Purkinje cell (primary cell): ENCODE measurements around the gene POLK. TPM values are rescaled to one million over a fixed set of nuclear protein-coding genes. Genes with fewer than 3 reads are reported as not detected.

Experiments used
- polyA plus RNA-seq: library from polyadenylated mRNA; unstranded; fragments of >200 nt; fragmentation: Nextera tagmentation; gene quantifications from 2 replicates; pipeline ENCODE4 v1.2.1, GENCODE V29; 2014

POLK gene
- 31.6 and 44.1 TPM in 2 replicates for polyA plus RNA-seq

GRCh38 chr5:75511435-75512382 lies at the start of gene POLK, which contains the start of gene CERT1:
Gene POLK, plus strand, starts transcription at chr5:75511891.
Gene CERT1, minus strand, starts transcription at chr5:75511629. Its CDS starts 422 bp downstream, at chr5:75511207.

GRCh38 chr5:75611311-75612225 lies 99.9 kb downstream of the POLK start, which contains the start of gene ANKDD1B:
Gene ANKDD1B, plus strand, starts transcription at chr5:75611453. Its CDS starts 182 bp downstream, at chr5:75611635.

Other genes with a start within 250 kb of the POLK start
- gene HMGCR, start 174.7 kb upstream of the POLK start, polyA plus RNA-seq = 49.2 and 55.0 TPM in 2 replicates
- gene CERT1, start 262 bp upstream of the POLK start, polyA plus RNA-seq = 48.8 and 57.1 TPM in 2 replicates
- gene ANKDD1B, start 99.6 kb downstream of the POLK start, polyA plus RNA-seq = 0.60 TPM in 1 of 2 replicates, not detected in the other
- 12.0 and 14.1 TPM in 2 replicates for gene POC5, start 205.5 kb downstream of the POLK start, polyA plus RNA-seq